Measurements from ENCODE around the gene VASN.
A peak's percentile ranks its signal among the peaks of the same experiment; 100 is the strongest.

Gene VASN

GRCh38 chr16:4337540-4338088, 34.0 kb upstream of the VASN start:
- Histone ChIP-seq H4K20me1 (ENCODE audit: control insufficient read depth, insufficient read depth, low read depth, low read length) (no peaks in the 10 kb centered on the region), H3K27me3 (ENCODE audit: control insufficient read depth, low read length) (no peaks in the 10 kb centered on the region), H3K9me2 (replicated peaks; ENCODE audit: control insufficient read depth, low read length) (no peaks in the 10 kb centered on the region), H3F3A (ENCODE audit: control insufficient read depth, insufficient read depth) (no peaks in the 10 kb centered on the region), H3K79me2 (ENCODE audit: control insufficient read depth, low read length) (peaks cover 3% of the 10 kb centered on the region), H3K9me3 (ENCODE audit: control insufficient read depth, insufficient read depth, low read length) (no peaks in the 10 kb centered on the region), H3K4me2 (ENCODE audit: low read length) (no peak overlapping the region), H3K27ac (ENCODE audit: low read depth, low read length) (no peak overlapping the region), H3K36me3 (ENCODE audit: control insufficient read depth, low read length) (peaks cover 21% of the 10 kb centered on the region), H3K4me3 (ENCODE audit: low read length) (no peak overlapping the region), H3K4me1 (ENCODE audit: control insufficient read depth, low read length) (no peaks in the 10 kb centered on the region)
- no peak for TF ChIP-seq CTCF (IDR thresholded peaks at IDR 0.05; ENCODE audit: low read depth, low read length, poor library complexity, severe bottlenecking)
- no peak for TF ChIP-seq EZH2phosphoT487 (IDR thresholded peaks at IDR 0.05; ENCODE audit: borderline replicate concordance, low read length)

GRCh38 chr16:4338125-4338582, 33.5 kb upstream of the VASN start:
- no peaks in the 10 kb centered on the region for H3K4me1 ChIP-seq (ENCODE audit: control insufficient read depth, low read length)
- no peak overlapping the region for H3K4me2 ChIP-seq (ENCODE audit: low read length)
- H3K27me3 ChIP-seq (ENCODE audit: control insufficient read depth, low read length): no peaks in the 10 kb centered on the region
- H3K4me3 ChIP-seq (ENCODE audit: low read length): no peak overlapping the region
- no peaks in the 10 kb centered on the region for H3F3A ChIP-seq (ENCODE audit: control insufficient read depth, insufficient read depth)
- H3K9me3 ChIP-seq (ENCODE audit: control insufficient read depth, insufficient read depth, low read length): no peaks in the 10 kb centered on the region
- no peaks in the 10 kb centered on the region for H4K20me1 ChIP-seq (ENCODE audit: control insufficient read depth, insufficient read depth, low read depth, low read length)
- no peak overlapping the region for H3K27ac ChIP-seq (ENCODE audit: low read depth, low read length)
- TF ChIP-seq CTCF (IDR thresholded peaks at IDR 0.05; ENCODE audit: low read depth, low read length, poor library complexity, severe bottlenecking) (peak; percentile 23), EZH2phosphoT487 (IDR thresholded peaks at IDR 0.05; ENCODE audit: borderline replicate concordance, low read length) (no peak)
- peaks cover 8% of the 10 kb centered on the region for H3K79me2 ChIP-seq (ENCODE audit: control insufficient read depth, low read length)
- no peaks in the 10 kb centered on the region for H3K9me2 ChIP-seq (replicated peaks; ENCODE audit: control insufficient read depth, low read length)
- H3K36me3 ChIP-seq (ENCODE audit: control insufficient read depth, low read length): peaks cover 26% of the 10 kb centered on the region

- Histone ChIP-seq H3K4me2 (ENCODE audit: low read length) (no peak overlapping the region), H3K4me3 (ENCODE audit: low read length) (no peak overlapping the region), H3K79me2 (ENCODE audit: control insufficient read depth, low read length) (peaks cover 15% of the 10 kb centered on the region), H3K36me3 (ENCODE audit: control insufficient read depth, low read length) (peaks cover 32% of the 10 kb centered on the region), H3K9me3 (ENCODE audit: control insufficient read depth, insufficient read depth, low read length) (no peaks in the 10 kb centered on the region), H3K27ac (ENCODE audit: low read depth, low read length) (no peak overlapping the region), H3K27me3 (ENCODE audit: control insufficient read depth, low read length) (no peaks in the 10 kb centered on the region), H3K9me2 (replicated peaks; ENCODE audit: control insufficient read depth, low read length) (no peaks in the 10 kb centered on the region), H3K4me1 (ENCODE audit: control insufficient read depth, low read length) (no peaks in the 10 kb centered on the region), H3F3A (ENCODE audit: control insufficient read depth, insufficient read depth) (no peaks in the 10 kb centered on the region), H4K20me1 (ENCODE audit: control insufficient read depth, insufficient read depth, low read depth, low read length) (no peaks in the 10 kb centered on the region)
- TF ChIP-seq EZH2phosphoT487 (IDR thresholded peaks at IDR 0.05; ENCODE audit: borderline replicate concordance, low read length) (no peak), CTCF (IDR thresholded peaks at IDR 0.05; ENCODE audit: low read depth, low read length, poor library complexity, severe bottlenecking) (no peak)
Measured at GRCh38 chr16:4338712-4339299, 32.8 kb upstream of the VASN start.

All from DOHH2 (cell line).